ENCODE results near the gene IFI27. TPM values are rescaled to one million over a fixed set of nuclear protein-coding genes. Genes with fewer than 3 reads are reported as not detected.

IFI27 gene
- total and polyA plus RNA-seq, 2 of the 8 experiments (the other 6 are each of a cell fraction or from before 2014, with no cell fraction given) = 0.76 to 2.2 TPM

DNA sequence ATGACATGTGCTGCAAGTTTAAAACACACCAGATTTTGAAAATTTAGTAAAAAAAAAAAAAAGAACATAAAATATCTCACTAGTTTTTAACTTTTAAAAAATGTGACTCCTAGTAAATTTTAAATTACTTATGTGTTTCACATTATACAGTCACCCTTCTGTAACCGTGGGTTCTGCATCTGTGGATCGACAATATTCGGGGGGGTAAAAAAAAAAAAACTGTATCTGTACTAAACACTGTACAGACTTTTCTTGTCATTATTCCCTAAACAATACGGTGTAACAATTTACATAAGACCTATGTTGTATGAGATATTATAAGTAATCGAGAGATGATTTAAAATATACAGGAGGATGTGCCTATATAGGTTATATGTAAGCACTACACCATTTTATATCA, 32.7 kb upstream of the IFI27 start:
- peaks cover 7 to 37% (median 15%) of the 10 kb centered on the region in 4 experiments for H3K36me3 ChIP-seq (ENCODE audit: control insufficient read depth in 2 of 4, insufficient read depth in 4 of 4, low read length in 3 of 4)
- H2BK15ac ChIP-seq (ENCODE audit: low read length) = no peak overlapping the region
- FAIRE-seq = no peak
- H3K4me3 ChIP-seq (ENCODE audit: extremely low read depth in 1 of 4, insufficient read depth in 2 of 4, low read depth in 3 of 4, low read length in 4 of 4) = no peak overlapping the region
- no peak overlapping the region for H3K4ac ChIP-seq (replicated peaks; ENCODE audit: insufficient read length, low read depth, low read length)
- no peak overlapping the region for H2BK20ac ChIP-seq (ENCODE audit: low read length)
- peaks cover 10 to 14% of the 10 kb centered on the region in 2 experiments for H4K20me1 ChIP-seq (replicated peaks in 1 of 2; ENCODE audit: control insufficient read depth in 1 of 2, insufficient read depth in 2 of 2, low read length in 2 of 2)
- WGBS, 2 experiments (ENCODE audit: extremely low coverage in 1 of 2, insufficient coverage in 1 of 2, insufficient read length in 1 of 2, insufficient replicate concordance in 2 of 2, low coverage in 1 of 2, low lambda C conversion rate in 2 of 2, missing lambda C conversion rate in 1 of 2) = 90% methylated on average over 5 of the region's 5 CpGs; no CpG with 5 or more reads in 1 of the 2 experiments
- no peak overlapping the region for H4K5ac ChIP-seq (ENCODE audit: insufficient read length, low read depth, low read length)
- no peak overlapping the region for H3K23ac ChIP-seq (ENCODE audit: insufficient read length)
- ChIA-PET CTCF (ENCODE audit: partially characterized antibody) (interaction anchor here (1.6 kb wide), 1 partner anchor 59 kb away, joined by 5 read pairs; no protein-coding TSS in a partner anchor), POLR2A (ENCODE audit: partially characterized antibody) (no interaction called here)
- no peaks in the 10 kb centered on the region for H3K9me3 ChIP-seq (ENCODE audit: insufficient read depth in 2 of 2, low read depth in 1 of 2, low read length in 1 of 2)
- no peak overlapping the region for H2BK5ac ChIP-seq (ENCODE audit: low read depth, low read length)
- H3K79me1 ChIP-seq (ENCODE audit: low read depth, low read length) = peaks cover 7% of the 10 kb centered on the region; the same call in 1 of the 2 replicates
- H3K9ac ChIP-seq (replicated peaks in 1 of 4; ENCODE audit: extremely low read depth in 1 of 4, low read depth in 3 of 4, low read length in 3 of 4) = no peak overlapping the region
- H3K23me2 ChIP-seq (ENCODE audit: low read depth, low read length) = peaks cover 5% of the 10 kb centered on the region
- no peak overlapping the region for H3K27ac ChIP-seq (ENCODE audit: low read depth, low read length)
- no peak overlapping the region for H2BK12ac ChIP-seq (ENCODE audit: low read depth, low read length)
- H2AK5ac ChIP-seq (ENCODE audit: low read depth, low read length) = no peak overlapping the region
- H3K27me3 ChIP-seq (replicated peaks in 1 of 4; ENCODE audit: control insufficient read depth in 3 of 4, extremely low read depth in 1 of 4, insufficient read depth in 3 of 4, low read length in 3 of 4) = no peaks in the 10 kb centered on the region
- H2AFZ ChIP-seq (ENCODE audit: low read length) = no peak overlapping the region
- H4K91ac ChIP-seq (replicated peaks; ENCODE audit: insufficient read length, low read length) = no peak overlapping the region
- H3K4me1 ChIP-seq (replicated peaks in 1 of 4; ENCODE audit: control insufficient read depth in 3 of 4, insufficient read depth in 4 of 4, low read length in 3 of 4) = peaks cover 0 to 12% (median 0%) of the 10 kb centered on the region in 4 experiments; a peak in 1 of 7 replicates
- H3K18ac ChIP-seq (ENCODE audit: extremely low read depth, low read length) = no peak overlapping the region
- H3K14ac ChIP-seq (ENCODE audit: insufficient read length) = no peak overlapping the region
- peaks cover 29 to 80% of the 10 kb centered on the region in 2 experiments for H3K79me2 ChIP-seq (ENCODE audit: control insufficient read depth in 1 of 2, insufficient read depth in 2 of 2, low read length in 2 of 2)
- no peak overlapping the region for H2BK120ac ChIP-seq (replicated peaks; ENCODE audit: low read depth, low read length)
- no peak overlapping the region; a peak in 1 of 4 replicates for H3K4me2 ChIP-seq (ENCODE audit: insufficient read depth in 1 of 2, low read depth in 2 of 2, low read length in 2 of 2)
- H3K56ac ChIP-seq (replicated peaks; ENCODE audit: insufficient read length, low read depth, low read length) = no peak overlapping the region
- no peak for DNase-seq (ENCODE audit: low read depth in 1 of 2, low spot score in 2 of 2)
- H4K8ac ChIP-seq (ENCODE audit: extremely low read depth, insufficient read depth, low read length) = no peak overlapping the region
- TF ChIP-seq BACH1 (IDR thresholded peaks at IDR 0.05; ENCODE audit: low read length) (no peak), CHD1 (IDR thresholded peaks at IDR 0.05; ENCODE audit: low read depth, low read length) (no peak), EP300 (IDR thresholded peaks at IDR 0.05; ENCODE audit: borderline replicate concordance in 1 of 2, low read depth in 2 of 2, low read length in 2 of 2) (no peak), SP2 (IDR thresholded peaks at IDR 0.05; ENCODE audit: low read length) (no peak), KDM5A (IDR thresholded peaks at IDR 0.05; ENCODE audit: low read length) (no peak), SIRT6 (IDR thresholded peaks at IDR 0.05; ENCODE audit: low read length) (no peak), EZH2 (IDR thresholded peaks at IDR 0.05; ENCODE audit: low read depth, low read length, severe bottlenecking) (no peak), POLR2AphosphoS5 (IDR thresholded peaks at IDR 0.05; ENCODE audit: low read depth, low read length) (no peak), KDM1A (IDR thresholded peaks at IDR 0.05; ENCODE audit: borderline replicate concordance, low read length) (no peak), EGR1 (IDR thresholded peaks at IDR 0.05; ENCODE audit: borderline replicate concordance, low read depth, low read length) (no peak), KDM4A (IDR thresholded peaks at IDR 0.05; ENCODE audit: low read depth, low read length, severe bottlenecking) (no peak), NRF1 (IDR thresholded peaks at IDR 0.05; ENCODE audit: low read depth, low read length) (no peak), SRF (IDR thresholded peaks at IDR 0.05; ENCODE audit: low read depth, low read length) (no peak), RNF2 (IDR thresholded peaks at IDR 0.05; ENCODE audit: borderline replicate concordance, low read depth, low read length, missing control alignments, poor library complexity, severe bottlenecking) (no peak)
